ENCODE measurements around the gene SLC24A3.

The SLC24A3 gene

GRCh38 chr20:19419396-19419795, 207.0 kb downstream of the SLC24A3 start:
- DNase-seq (ENCODE audit: low read depth in 2 of 2, low spot score in 1 of 2), result no peak

GRCh38 chr20:19423097-19423899, 210.9 kb downstream of the SLC24A3 start:
- DNase-seq (ENCODE audit: low read depth in 2 of 2, low spot score in 1 of 2), result no peak

GRCh38 chr20:19423900-19424620, 211.6 kb downstream of the SLC24A3 start:
- DNase-seq (ENCODE audit: low read depth in 2 of 2, low spot score in 1 of 2), result no peak

- no peak for DNase-seq (ENCODE audit: low read depth in 2 of 2, low spot score in 1 of 2)
Measured at GRCh38 chr20:19426356-19426755, 213.9 kb downstream of the SLC24A3 start.

- no peak for DNase-seq (ENCODE audit: low read depth in 2 of 2, low spot score in 1 of 2)
Measured at GRCh38 chr20:19427480-19427879, 215.0 kb downstream of the SLC24A3 start.

- DNase-seq (ENCODE audit: low read depth in 2 of 2, low spot score in 1 of 2), result no peak
Measured at GRCh38 chr20:19427913-19428312, 215.5 kb downstream of the SLC24A3 start.

- no peak for DNase-seq (ENCODE audit: low read depth in 2 of 2, low spot score in 1 of 2)
Measured at GRCh38 chr20:19428324-19428723, 215.9 kb downstream of the SLC24A3 start.

- no peak for DNase-seq (ENCODE audit: low read depth in 2 of 2, low spot score in 1 of 2)
Measured at GRCh38 chr20:19429538-19429937, 217.1 kb downstream of the SLC24A3 start.

GRCh38 chr20:19430641-19431315, 218.3 kb downstream of the SLC24A3 start:
- no peak for DNase-seq (ENCODE audit: low read depth in 2 of 2, low spot score in 1 of 2)

- no peak for DNase-seq (ENCODE audit: low read depth in 2 of 2, low spot score in 1 of 2)
Measured at GRCh38 chr20:19431316-19431700, 218.9 kb downstream of the SLC24A3 start.

- no peak for DNase-seq (ENCODE audit: low read depth in 2 of 2, low spot score in 1 of 2)
Measured at GRCh38 chr20:19431906-19432305, 219.5 kb downstream of the SLC24A3 start.

- no peak for DNase-seq (ENCODE audit: low read depth in 2 of 2, low spot score in 1 of 2)
Measured at GRCh38 chr20:19433371-19434350, 221.2 kb downstream of the SLC24A3 start.

GRCh38 chr20:19435316-19435715, 222.9 kb downstream of the SLC24A3 start:
- no peak for DNase-seq (ENCODE audit: low read depth in 2 of 2, low spot score in 1 of 2)

- no peak for DNase-seq (ENCODE audit: low read depth in 2 of 2, low spot score in 1 of 2)
Measured at GRCh38 chr20:19435821-19436220, 223.4 kb downstream of the SLC24A3 start.

- DNase-seq (ENCODE audit: low read depth in 2 of 2, low spot score in 1 of 2), result no peak
Measured at GRCh38 chr20:19438488-19438887, 226.0 kb downstream of the SLC24A3 start.

- no peak for DNase-seq (ENCODE audit: low read depth in 2 of 2, low spot score in 1 of 2)
Measured at GRCh38 chr20:19440660-19441527, 228.5 kb downstream of the SLC24A3 start.

GRCh38 chr20:19446246-19446645, 233.8 kb downstream of the SLC24A3 start:
- no peak for DNase-seq (ENCODE audit: low read depth in 2 of 2, low spot score in 1 of 2)

GRCh38 chr20:19448632-19449031, 236.2 kb downstream of the SLC24A3 start:
- DNase-seq (ENCODE audit: low read depth in 2 of 2, low spot score in 1 of 2), result no peak

- DNase-seq (ENCODE audit: low read depth in 2 of 2, low spot score in 1 of 2), result no peak
Measured at GRCh38 chr20:19449051-19449450, 236.6 kb downstream of the SLC24A3 start.
